OCI-LY3 (cell line): ENCODE data around the gene NTHL1.

ENCODE experiments used
- CTCF ChIP-seq: fragments of 200-600, 300-600 bp; sonication (generic); IDR thresholded peaks from 2 replicates; pipeline ENCODE4 v1.5.1; 2014; ENCODE audit warnings: antibody characterized with exemption, low read length, low read depth
- EZH2phosphoT487 ChIP-seq: fragments of 200-600 bp; shearing (Covaris generic); IDR thresholded peaks from 2 replicates; pipeline ENCODE4 v1.6.1; 2018; ENCODE audit warnings: antibody characterized with exemption, mixed run types, low read depth

- TF ChIP-seq CTCF: no peak
- TF ChIP-seq EZH2phosphoT487: no peak
Observed at GRCh38 chr16:2039274-2040031, 8.2 kb downstream of the NTHL1 start.
